Measurements from ENCODE around the gene SEMA6B. TPM values are rescaled to one million over a fixed set of nuclear protein-coding genes. Genes with fewer than 3 reads are reported as not detected.

SEMA6B gene
- total RNA-seq, 1 experiment from 2014 or later, result 38.4 TPM

DNA sequence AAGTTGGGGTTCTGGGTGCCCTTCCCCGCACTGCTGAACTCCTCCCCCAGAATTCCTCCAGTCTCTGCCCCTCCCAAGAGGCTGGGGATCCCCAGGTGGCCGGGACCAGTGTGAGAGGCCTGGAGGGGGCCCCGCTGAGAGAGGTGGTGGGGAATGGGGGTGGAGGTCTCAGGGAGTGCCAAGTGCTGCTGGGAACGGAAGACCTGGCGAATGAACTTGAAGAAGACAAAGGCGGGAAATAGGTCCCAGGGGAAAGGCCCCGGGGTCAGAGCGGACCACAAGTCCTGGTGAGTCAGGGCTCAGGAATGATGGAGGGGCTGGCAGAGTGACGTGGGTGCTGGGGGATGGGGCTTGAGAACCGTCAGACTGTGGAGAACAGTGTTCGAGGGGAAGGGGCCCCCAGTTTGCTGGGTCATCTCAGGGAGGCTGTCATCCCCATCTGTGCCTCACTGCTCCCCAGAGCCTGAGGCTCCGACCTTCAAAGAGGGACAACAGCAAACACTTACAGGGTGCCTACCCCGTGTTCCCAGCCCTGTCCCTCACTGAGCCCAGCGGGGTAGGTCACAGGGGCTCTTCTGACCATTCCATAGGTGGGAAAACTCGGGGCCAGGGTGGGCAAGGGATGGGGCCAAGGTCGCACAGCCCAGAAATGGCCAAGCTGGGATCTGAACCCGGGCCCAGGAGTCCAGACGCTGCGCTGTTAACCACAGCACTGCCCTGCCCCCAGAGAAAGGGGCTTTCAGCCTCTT lies 16.0 kb upstream of the SEMA6B start:
- H3K27me3 ChIP-seq (ENCODE audit: insufficient read depth, low read length), result no peaks in the 10 kb centered on the region
- no peak overlapping the region for H3K23ac ChIP-seq (ENCODE audit: insufficient read length, low read depth, low read length)
- H2BK15ac ChIP-seq (ENCODE audit: low read depth, low read length), result no peak overlapping the region
- no peak overlapping the region for H3K4me2 ChIP-seq (ENCODE audit: insufficient read depth, insufficient read length, low read length)
- peaks cover 4% of the 10 kb centered on the region; the same call in 1 of the 2 replicates for H3K4me1 ChIP-seq (ENCODE audit: insufficient read depth, low read length)
- no peak overlapping the region; the same call in 1 of the 2 replicates for H3K4ac ChIP-seq (ENCODE audit: low read depth, low read length)
- Mint-ChIP-seq H3K27ac (peak overlapping the region; percentile 40 to 94 (median 89); a peak in 4 of 7 replicates), H3K4me1 (peaks cover 15 to 35% of the 10 kb centered on the region in 2 experiments), H3K27me3 (ENCODE audit: low read depth) (peaks cover 11% of the 10 kb centered on the region), H3K36me3 (ENCODE audit: insufficient read depth in 1 of 3, low read depth in 3 of 3) (peaks cover 0 to 6% (median 1%) of the 10 kb centered on the region in 3 experiments; a peak in 2 of 7 replicates), H3K9me3 (no peaks in the 10 kb centered on the region; a peak in 1 of 5 replicates), H3K4me3 (peak overlapping the region; percentile 32 to 42; a peak in 3 of 5 replicates)
- no peak overlapping the region for H4K91ac ChIP-seq (ENCODE audit: insufficient read length, low read depth, low read length)
- H3K23me2 ChIP-seq (ENCODE audit: insufficient read length, low read depth, low read length, poor library complexity, severe bottlenecking), result no peaks in the 10 kb centered on the region
- no peak overlapping the region for H3K27ac ChIP-seq (ENCODE audit: insufficient read length, low read depth, low read length)
- H2AFZ ChIP-seq (ENCODE audit: low read length), result no peak overlapping the region
- peak overlapping the region; percentile 25 for H2BK12ac ChIP-seq (ENCODE audit: insufficient read length, low read depth, low read length)
- H3K9ac ChIP-seq (ENCODE audit: extremely low read depth, insufficient read length, low read length), result no peak overlapping the region
- H2BK120ac ChIP-seq (ENCODE audit: low read depth, low read length, poor library complexity, severe bottlenecking), result no peak overlapping the region
- H4K5ac ChIP-seq (ENCODE audit: insufficient read length, low read depth, low read length), result no peak overlapping the region
- peaks cover 7% of the 10 kb centered on the region for H3K79me1 ChIP-seq (ENCODE audit: insufficient read depth, low read depth, low read length, poor library complexity, severe bottlenecking)
- no peaks in the 10 kb centered on the region for H3K9me3 ChIP-seq (ENCODE audit: control insufficient read depth, low read depth, low read length)
- no peak overlapping the region for H2AK5ac ChIP-seq (ENCODE audit: insufficient read length, low read length)
- TF ChIP-seq, protein P1, sequence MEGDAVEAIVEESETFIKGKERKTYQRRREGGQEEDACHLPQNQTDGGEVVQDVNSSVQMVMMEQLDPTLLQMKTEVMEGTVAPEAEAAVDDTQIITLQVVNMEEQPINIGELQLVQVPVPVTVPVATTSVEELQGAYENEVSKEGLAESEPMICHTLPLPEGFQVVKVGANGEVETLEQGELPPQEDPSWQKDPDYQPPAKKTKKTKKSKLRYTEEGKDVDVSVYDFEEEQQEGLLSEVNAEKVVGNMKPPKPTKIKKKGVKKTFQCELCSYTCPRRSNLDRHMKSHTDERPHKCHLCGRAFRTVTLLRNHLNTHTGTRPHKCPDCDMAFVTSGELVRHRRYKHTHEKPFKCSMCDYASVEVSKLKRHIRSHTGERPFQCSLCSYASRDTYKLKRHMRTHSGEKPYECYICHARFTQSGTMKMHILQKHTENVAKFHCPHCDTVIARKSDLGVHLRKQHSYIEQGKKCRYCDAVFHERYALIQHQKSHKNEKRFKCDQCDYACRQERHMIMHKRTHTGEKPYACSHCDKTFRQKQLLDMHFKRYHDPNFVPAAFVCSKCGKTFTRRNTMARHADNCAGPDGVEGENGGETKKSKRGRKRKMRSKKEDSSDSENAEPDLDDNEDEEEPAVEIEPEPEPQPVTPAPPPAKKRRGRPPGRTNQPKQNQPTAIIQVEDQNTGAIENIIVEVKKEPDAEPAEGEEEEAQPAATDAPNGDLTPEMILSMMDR (conservative IDR thresholded peaks at IDR 0.05), result no peak
- H3K14ac ChIP-seq (ENCODE audit: insufficient read depth, low read length), result peak overlapping the region; percentile 79; the same call in 1 of the 2 replicates
- no peak overlapping the region for H2BK20ac ChIP-seq (ENCODE audit: low read depth, low read length, poor library complexity, severe bottlenecking)
- H3K56ac ChIP-seq (ENCODE audit: insufficient read length, low read depth, low read length), result no peak overlapping the region
- H2BK5ac ChIP-seq (ENCODE audit: insufficient read length, low read length), result no peak overlapping the region
- no peak overlapping the region for H3T11ph ChIP-seq (ENCODE audit: low read length)
- peak; percentile 92 for DNase-seq
- no peak overlapping the region for H4K8ac ChIP-seq (replicated peaks; ENCODE audit: insufficient read length, low read depth, low read length)
- peak overlapping the region; percentile 30 for H3K18ac ChIP-seq (ENCODE audit: insufficient read length, low read depth, low read length)
- no CpG with 5 or more reads among the region's 19 CpGs for WGBS (ENCODE audit: extremely low coverage, insufficient read length, low lambda C conversion rate)
- no peaks in the 10 kb centered on the region; the same call in 1 of the 2 replicates for H3K79me2 ChIP-seq (ENCODE audit: insufficient read depth, low read length)
- H4K20me1 ChIP-seq (ENCODE audit: control insufficient read depth, insufficient read depth, insufficient read length), result no peaks in the 10 kb centered on the region

All from H9 (cell line).